ENCODE data around the gene RAB29.

Gene RAB29

GRCh38 chr1:205774198-205775014 lies 876 bp downstream of the RAB29 start:
- no peak for TF ChIP-seq CTCF (IDR thresholded peaks at IDR 0.05; ENCODE audit: extremely low read depth, missing control alignments)
- DNase-seq (ENCODE audit: low spot score) = peak; percentile 47

GRCh38 chr1:205772607-205773032 lies 2.7 kb downstream of the RAB29 start:
- TF ChIP-seq CTCF (IDR thresholded peaks at IDR 0.05; ENCODE audit: extremely low read depth, missing control alignments) = no peak
- DNase-seq (ENCODE audit: low spot score) = peak; percentile 49

- DNase-seq (ENCODE audit: low spot score) = no peak
- TF ChIP-seq CTCF (IDR thresholded peaks at IDR 0.05; ENCODE audit: extremely low read depth, missing control alignments) = no peak
Measured at GRCh38 chr1:205770618-205771017, 4.7 kb downstream of the RAB29 start.

- no peak for DNase-seq (ENCODE audit: low spot score)
- no peak for TF ChIP-seq CTCF (IDR thresholded peaks at IDR 0.05; ENCODE audit: extremely low read depth, missing control alignments)
Measured at GRCh38 chr1:205769641-205770365, 5.5 kb downstream of the RAB29 start.

DNA sequence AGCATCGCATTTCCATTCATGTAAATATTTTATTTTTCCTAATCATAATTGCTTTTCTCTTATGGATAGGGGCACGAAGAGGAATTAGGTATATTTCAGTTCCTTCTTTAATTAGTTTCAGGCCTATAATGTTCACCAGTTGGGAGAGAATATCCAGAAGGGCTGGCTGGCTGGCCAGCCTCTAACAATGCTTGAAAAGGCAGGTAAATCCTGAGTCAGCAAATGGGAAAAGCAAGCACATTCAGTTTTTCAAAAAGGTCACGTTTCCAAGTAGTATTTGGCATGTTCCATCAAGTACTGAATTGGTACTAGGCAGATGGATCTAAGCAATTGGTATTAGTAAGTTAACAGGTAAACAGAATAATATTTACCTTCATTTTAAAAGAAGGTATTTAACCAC lies 8.0 kb downstream of the RAB29 start:
- DNase-seq (ENCODE audit: low spot score) = no peak

GRCh38 chr1:205766570-205766969 lies 8.7 kb downstream of the RAB29 start:
- TF ChIP-seq CTCF (IDR thresholded peaks at IDR 0.05; ENCODE audit: extremely low read depth, missing control alignments) = no peak
- DNase-seq (ENCODE audit: low spot score) = no peak

More for the DNA sequence above, 8.0 kb downstream of the RAB29 start:
- no peak for TF ChIP-seq CTCF (IDR thresholded peaks at IDR 0.05; ENCODE audit: extremely low read depth, missing control alignments)

GRCh38 chr1:205766038-205766437 lies 9.2 kb downstream of the RAB29 start:
- DNase-seq (ENCODE audit: low spot score) = no peak
- TF ChIP-seq CTCF (IDR thresholded peaks at IDR 0.05; ENCODE audit: extremely low read depth, missing control alignments) = no peak

Data from GM20000 (cell line).